ENCODE measurements around the gene AMPD2.

Gene AMPD2

DNA sequence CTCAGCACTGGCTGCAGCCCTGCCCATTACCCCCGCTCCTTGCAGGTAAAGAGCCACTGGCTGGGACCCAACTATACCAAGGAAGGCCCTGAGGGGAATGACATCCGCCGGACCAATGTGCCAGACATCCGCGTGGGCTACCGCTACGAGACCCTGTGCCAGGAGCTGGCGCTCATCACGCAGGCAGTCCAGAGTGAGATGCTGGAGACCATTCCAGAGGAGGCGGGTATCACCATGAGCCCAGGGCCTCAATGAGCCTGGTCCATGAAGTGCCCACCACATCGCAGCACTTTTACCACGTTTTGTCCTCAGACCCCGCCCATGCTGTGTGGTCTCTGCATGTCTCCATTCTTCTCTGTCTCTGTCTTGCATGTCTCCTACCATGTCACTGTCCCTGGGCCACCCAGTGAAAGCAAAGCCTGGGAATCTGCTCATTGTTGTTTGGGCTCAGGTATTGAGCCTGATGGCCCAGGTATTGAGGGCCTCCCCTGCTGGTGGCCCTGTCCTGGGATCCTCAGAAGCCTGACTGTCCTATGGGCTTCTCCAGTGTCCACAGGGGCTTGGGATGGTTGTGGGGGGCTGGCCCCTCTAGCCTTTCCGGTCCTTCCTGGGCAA, 11.4 kb downstream of the AMPD2 start:
- no peak for DNase-seq (ENCODE audit: low spot score)

DNA sequence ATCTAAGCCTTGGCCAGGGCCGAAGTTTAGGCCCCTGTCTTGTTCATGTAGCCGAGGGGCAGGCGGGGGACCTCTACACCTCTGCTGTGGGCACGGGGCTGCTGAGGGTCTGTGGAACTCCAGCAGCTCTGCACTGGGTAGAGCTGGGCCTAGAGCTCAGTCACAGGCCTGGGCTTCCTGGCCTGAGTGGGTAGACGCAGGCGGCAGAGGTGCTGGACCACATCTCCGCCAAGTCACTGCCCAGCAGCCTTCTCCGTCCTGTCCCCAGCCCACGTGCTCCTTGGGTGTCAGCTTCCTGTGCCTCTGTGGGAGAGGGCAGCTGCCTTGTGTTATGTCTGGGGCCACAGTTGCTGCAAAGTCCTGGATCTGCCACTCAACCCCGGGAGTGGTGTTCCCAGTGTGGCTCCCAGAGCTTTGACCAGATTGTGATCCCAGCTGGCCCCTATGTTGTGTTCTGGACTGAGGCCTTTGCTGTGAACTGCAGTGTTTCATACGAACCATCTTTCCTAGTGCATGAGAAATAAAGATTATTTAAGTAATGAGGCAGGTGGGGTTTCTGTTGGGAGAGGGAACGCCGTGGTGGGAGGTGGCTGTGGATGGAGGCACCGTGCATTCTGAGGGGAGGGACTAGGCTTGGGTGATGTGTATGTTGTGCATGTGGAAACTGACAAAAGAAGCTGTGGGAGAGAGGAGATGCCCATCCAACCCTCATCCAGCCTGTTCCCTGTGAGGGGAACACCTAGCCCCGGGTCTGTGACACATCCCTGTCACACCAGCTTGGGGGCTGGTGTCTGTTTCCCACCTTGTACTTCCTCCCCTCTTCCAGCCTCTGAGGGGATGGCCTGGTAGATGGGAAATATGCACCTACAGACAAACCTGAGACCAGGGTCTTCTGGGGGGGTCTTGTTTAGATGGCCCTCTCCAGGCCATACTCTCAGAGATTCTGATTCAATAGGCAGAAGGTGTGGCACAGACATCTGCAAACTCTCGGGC, 12.2 kb downstream of the AMPD2 start:
- no peak for DNase-seq (ENCODE audit: low spot score)

DNA sequence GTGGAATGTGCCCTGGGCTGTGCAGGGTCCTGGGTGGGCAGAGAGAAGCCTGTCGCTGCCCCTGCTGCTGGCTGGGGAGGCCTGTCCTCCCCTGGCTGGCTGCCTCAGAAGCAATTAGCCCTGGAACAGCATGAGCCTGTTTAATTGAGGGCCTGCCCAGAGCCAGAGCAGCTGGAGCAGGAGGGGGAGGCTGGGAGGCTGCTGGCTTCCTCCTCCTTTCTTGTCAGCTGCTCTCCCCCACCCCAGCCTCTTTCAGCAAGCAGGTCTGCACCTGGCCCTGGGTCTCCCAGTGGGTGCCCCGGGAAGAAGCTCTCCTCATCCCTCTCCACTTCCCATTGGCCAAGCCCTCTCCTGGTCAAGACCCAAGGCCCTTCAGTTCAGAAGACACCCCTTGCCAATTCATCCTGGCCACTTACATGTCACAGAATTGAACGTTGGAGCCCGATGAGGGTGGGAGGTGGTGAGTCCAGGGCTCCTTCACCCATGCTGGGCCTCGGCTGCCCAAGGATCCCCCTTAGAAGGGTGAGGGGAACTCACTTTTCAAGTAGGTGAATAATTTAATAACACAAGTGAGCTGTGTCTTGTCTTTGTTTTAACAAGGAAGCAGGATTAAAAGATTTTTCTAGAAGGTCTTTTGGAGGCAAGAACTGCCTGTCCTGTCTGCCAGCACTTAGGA, 13.2 kb downstream of the AMPD2 start:
- DNase-seq (ENCODE audit: low spot score): no peak

DNA sequence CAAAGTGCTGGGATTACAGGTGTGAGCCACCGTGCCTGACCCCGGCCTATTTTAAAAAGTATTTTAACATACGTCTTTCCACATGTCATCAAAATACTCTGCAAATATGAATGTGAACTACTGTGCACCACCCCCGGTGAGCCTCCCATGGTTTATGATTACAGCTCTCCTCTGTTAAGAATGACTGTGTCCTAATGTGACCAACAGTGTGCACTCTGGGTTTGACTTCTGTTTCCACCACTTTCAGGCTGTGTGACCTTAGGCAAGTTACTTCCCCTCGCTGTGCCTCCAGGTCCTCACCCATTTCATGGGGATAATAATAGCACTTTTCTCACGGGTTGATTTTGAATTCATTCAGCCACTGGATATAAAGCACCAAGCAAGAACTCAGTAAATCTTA, 14.7 kb downstream of the AMPD2 start:
- DNase-seq (ENCODE audit: low spot score): no peak

DNA sequence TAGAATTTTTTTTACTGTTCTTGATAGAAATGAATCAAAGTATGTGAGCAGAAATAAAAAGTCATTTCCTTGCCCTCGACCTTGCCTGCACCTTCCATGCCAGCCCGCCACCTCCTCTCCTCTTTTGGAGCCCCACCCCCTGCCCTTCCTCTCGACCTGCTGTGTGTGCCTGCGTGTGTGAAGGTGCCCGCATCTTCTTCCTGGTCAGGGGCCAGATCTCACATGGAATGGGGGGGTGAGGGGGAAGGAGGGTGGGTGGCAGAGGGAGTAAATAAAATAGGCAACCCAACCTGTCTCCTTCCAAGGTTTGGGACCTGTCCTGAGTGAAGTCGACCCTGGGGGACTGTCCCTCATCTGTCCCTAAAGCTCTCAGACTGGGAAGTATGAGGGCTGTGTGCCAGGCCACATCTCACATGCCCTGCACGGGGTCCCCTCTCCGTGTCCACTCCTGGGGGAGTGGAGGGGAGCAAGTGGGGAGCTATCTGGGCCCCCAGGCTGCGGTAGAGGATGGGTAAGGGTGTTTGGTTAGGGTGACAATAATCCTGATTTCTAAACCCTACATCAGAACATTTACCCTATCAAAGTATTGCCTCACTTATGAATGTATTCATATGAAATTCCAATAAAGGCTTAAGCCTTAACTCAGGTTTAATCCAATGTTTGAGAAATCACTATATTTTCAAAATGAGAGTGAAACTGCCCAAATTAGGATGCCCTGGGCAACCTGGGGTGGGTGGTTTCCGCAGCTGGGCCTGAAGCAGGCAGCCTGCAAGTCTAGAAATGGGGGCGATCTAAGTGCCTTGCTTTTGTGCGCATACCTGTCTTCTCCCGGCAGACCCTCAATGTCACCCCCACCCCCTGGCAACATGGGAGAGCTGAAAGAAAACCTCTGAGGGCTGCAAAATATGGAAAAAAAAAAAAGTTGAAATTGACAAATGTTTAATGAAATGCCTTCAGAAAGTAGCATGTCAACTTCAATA, 15.4 kb downstream of the AMPD2 start:
- DNase-seq (ENCODE audit: low spot score): no peak

DNA sequence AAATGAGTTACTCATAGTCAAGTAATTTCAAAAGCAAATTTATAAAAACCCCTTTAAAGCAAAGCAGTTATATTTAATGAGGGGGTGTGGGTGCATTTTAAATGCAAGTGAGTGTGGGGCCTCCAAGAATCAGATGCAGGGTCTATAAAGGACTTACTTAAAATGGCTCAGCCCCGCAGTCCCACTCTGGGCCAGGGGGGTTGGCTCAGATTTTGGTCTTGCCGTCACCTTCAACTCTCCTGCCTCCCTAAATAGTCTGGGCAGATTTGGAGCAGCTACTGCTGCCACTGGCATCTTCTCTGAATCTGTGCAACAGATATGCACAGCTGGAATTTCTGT, 16.2 kb downstream of the AMPD2 start:
- no peak for DNase-seq (ENCODE audit: low spot score)

DNA sequence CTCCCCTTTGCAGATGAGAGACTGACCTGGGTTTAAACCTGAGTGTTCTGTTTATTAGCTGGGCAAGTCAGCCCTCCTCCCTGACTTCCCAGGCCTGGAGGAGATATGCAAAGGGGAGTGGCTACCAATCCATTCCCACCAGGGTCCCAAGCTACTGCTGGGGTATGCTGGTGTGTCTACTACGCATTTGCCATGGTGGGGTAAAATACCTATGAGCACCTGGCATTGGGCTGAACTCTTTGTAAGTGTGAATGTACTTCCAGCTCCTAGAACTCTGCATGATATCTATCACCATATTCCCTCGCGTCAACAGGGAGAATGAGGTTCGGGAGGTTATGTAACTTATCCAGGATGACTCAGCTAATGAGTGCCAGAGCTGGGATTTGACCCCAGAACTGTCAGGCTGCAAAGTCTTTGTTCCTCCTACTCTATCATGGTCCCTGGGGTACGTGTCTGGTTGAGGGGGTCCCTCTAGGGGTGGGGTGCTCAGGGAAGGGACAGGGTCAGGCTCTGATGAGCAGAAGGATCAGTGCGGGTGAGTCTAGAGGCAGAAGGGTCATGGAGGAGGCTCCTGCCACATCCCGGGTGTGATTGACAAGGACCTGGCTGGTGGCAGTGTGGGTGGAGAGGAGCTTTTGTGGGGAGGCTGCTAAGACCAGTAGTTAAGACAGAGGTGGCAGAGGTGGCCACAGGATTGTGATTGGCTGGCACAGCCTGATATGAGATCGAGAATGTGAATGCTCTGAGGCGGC, 16.7 kb downstream of the AMPD2 start:
- DNase-seq (ENCODE audit: low spot score): no peak

DNA sequence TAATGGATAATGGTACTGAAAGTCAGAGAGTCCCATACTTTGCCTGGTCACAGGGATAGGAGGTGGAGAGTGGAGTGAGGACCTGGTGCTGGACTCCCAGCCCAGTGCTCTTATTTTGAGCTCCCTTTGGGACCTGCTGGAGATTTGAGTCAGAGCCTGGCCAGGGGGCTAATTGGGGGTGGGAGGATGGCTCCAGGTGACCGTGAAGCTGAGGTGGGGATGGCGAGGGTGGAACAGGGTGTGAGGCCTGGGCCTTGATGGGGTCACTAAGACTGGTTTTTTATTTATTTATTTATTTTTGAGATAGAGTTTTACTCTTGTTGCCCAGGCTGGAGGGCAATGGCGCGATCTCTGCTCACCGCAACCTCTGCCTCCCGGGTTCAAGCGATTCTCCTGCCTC, 17.8 kb downstream of the AMPD2 start:
- DNase-seq (ENCODE audit: low spot score): no peak

DNA sequence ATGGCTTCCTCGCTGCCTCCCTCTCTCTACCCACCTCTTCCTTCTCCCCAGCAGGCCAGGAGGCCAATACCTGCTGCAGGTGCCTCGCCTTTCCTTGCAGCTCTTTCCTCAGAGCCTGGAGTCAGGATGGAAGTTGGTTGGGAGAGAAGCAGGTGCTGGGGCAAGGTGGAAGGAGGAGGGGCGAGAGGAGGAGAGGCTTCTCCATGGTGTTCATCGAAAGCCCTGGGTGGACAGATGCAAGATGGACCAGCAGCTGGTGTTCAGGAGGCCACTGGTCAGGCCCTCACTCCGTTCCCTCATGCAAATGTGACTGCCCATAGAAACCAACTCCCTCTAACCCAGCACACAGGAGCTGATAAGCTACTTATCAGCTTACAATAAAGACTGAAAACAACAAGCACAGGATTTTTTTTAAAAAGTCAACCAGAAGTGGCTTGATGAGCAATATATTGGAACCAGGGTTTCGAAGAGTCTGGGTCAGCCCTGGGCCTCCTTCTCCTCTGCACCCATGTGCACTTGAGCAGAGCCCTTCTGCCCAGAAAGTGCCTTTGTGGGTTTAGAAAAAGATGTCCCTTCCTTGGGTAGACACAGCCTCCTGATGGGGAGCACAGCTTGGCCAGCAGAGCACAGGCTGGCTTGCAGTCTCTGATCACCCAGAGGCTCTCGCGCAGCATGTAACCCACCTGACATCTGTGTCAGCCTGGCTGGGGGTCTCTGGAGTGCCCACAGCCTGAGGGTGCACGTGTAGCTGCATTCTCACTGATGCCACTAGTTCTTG, 19.6 kb downstream of the AMPD2 start:
- DNase-seq (ENCODE audit: low spot score): no peak

DNA sequence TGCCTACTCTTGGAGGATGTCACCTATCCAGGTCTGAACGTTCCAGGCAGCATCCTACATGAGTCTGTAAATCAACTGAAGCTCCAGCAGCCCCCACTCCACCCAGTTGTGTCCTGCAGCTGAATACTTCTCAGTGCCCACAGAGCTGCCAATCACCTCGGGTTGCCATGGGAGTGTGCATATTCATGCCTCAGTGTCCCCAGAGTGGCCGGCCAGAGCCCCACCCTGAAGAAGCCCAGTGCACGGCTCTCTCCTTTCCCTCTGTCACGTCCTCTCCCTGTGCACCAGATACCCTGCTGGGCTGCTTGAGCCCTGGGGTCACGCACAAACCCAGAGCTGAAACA, 20.2 kb downstream of the AMPD2 start:
- no peak for DNase-seq (ENCODE audit: low spot score)

DNA sequence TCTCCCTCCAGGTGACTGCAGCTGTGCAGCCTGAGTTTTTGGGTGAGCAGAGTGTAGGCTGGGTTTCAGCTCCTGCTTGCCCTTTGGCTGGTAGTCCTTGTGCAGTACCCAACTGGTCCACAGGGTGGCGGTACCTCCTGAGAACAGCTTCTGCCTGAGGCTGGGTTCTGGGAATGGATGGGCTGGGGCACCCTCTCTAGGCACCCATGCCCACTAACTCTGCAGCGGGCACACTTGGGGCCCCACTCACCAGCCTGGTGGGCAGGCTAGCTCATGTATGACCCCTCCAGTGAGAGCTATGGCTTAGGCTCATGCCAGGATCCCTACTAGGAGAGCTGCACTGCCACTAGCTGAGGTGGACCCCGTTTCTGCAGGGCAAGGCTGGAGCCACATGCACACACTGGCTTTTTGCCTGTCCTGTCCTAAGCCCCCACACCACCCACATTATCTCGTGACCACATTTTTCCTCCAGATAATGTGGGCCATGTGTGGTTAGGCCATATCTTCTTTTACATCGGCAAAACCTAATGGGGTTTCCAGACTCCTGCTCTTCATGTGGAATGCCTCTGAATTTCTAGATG, 20.7 kb downstream of the AMPD2 start:
- peak; percentile 69 for DNase-seq (ENCODE audit: low spot score)

DNA sequence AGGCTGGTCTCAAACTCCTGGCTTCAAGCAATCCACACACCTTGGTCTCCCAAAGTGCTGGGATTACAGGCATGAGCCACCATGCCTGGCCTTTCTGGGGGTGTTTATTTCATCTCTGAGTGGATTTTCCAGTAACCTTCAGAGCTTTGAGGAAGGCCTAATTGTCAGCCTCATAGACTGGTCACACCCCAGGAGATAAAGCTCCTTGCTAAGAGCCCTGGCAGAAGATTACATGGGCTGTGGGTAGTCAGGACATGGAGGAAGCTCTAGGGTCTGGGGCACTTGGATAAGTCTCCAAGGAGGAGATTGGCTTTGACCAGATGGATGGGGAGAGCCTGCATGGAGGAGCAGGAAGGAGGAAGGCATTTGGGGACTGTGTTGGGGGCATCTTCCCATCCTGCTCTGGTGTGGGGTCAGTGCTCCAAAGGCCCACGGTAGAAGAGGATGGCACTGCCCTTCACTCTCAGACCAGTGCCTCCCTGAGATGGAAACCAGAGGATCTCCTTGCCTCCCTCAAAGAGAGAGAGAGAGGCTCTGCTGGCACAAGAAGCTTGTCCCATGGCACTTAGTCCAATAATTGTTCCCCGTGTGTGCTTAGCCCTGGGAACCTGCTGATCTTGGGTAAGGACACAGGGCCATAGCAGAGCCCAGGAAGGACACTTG, 21.6 kb downstream of the AMPD2 start:
- no peak for DNase-seq (ENCODE audit: low spot score)

DNA sequence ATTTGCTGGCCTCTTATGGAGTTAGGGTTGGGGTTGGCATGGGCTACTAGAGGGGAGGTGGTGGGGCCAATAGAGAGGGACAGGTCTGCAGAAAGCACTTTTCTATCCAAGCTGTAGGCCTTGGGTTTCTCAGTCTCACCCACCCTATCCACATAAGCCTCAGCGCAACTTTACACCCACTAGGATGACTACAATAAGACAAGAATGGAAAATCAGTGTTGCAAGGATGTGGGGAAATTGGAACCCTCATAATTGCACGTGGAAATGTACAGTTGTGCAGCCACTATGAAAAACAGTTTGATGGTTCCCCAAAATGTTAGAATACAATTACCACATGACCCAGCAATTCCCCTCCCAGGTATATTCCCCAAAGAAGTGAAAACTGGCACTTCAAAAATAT, 22.2 kb downstream of the AMPD2 start:
- no peak for DNase-seq (ENCODE audit: low spot score)

DNA sequence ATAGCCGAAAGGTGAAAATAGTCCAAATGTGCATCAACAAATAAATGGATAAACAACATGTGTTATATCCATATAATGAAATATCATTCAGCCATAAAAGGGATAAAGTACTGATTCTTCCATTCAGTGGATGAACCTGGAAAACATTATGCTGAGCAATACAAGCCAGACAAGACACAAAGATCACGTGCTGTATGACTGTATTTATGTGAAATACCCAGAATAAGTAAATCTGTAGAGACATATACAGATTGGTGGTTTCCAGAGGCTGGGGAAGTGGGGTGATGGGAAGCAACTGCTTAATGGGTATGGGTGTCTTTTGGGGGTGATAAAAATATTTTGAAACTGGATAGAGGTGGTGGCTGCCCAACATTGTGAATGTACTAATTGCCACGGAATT, 23.0 kb downstream of the AMPD2 start:
- DNase-seq (ENCODE audit: low spot score): no peak

DNA sequence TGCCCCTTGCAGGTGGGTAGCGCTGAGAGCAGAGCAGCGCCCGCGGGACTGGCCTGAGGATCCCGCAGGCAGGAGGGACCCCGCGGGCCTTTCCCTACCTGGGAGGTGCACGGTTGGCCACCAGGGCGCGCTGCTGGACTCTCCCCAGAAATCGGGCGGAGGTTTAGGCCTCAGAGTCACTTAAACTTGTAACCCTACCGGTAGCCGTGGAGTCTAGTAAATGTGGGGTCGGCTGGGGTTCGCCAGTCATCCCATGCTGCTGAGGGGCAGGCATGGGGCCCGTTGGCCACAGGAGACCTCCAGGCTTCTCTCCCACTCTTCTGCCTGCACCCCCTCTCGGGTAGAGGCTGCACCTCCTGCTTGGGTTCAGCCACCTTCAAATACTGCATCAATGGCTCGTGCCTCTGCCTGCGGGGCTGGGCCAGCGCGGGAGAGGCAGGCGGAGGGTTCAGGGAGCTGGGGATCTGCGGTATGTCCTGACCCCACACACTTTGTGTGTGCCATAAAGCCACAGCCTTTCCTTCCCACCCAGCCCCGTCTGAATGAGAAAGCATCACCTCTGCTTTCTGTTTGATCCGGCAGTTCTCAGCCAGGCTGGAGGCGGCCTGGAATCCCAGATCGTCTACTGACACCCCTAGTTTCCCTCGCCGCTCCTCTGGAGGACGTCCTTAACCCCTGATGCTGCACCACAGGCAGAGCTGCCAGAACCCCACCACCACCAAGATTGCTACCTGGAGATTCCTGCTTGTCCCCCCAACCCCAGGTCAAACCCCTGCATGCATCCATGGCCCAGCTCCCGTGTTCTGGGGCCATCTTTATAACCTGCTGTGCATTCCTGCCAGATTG, 24.0 kb downstream of the AMPD2 start:
- peak; percentile 85 for DNase-seq (ENCODE audit: low spot score)

DNA sequence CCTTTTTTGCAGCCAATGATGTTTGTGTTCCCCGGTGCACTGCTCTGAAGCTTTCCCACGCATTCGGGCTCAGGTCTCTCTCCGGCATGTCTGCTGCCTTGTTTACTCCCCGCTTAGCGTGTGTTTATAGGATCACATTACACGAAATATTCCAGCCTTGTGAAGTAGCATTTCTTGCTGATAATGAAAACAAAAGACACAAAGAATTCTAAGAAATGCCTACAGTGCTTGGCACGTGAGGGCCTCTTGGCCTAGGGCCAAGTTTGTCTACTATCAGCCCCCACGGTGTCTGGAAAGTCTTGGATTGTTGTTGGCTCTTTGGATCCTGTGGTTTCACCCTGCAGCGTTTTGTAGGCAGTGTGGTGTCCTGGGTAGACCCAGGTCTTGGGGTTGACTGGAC, 25.0 kb downstream of the AMPD2 start:
- no peak for DNase-seq (ENCODE audit: low spot score)

DNA sequence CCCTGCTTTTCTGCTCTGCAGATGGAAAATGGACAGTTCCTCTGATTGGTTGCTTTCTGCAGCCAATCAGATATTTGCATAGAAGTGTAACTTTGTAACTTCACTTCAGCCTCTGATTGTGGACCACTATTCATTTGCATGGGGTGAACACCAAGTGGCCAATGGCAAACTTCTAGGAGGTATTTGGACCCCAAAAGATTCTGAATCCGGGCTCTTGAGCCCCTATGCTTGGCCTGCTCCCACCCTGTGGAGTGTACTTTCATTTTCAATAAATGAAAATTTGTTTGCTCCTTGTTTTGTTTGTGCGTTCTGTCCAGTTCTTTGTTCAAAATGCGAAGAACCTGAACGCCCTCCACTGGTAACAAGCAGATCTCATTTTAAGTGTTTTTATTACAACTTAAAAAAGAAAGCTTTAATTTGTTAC, 29.9 kb downstream of the AMPD2 start:
- DNase-seq (ENCODE audit: low spot score): no peak

DNA sequence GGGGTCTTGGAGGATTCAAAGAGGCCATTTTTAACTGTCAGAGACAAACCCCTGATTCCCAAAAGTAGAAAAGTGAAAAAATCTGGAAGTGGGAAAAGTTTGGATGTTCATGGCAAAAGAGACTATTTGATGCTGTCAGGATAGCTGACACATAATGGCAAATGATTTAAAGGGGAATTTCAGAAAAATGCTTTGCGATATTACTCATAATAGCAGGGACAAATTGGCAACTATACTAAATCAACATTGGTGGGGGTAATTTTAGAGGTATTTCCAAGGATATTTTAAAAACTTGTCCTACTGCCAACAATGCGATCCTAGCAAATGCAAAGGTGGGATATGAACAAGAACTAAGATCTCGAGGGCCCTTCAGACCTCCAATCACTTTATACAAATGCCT, 31.0 kb downstream of the AMPD2 start:
- DNase-seq (ENCODE audit: low spot score): no peak

DNA sequence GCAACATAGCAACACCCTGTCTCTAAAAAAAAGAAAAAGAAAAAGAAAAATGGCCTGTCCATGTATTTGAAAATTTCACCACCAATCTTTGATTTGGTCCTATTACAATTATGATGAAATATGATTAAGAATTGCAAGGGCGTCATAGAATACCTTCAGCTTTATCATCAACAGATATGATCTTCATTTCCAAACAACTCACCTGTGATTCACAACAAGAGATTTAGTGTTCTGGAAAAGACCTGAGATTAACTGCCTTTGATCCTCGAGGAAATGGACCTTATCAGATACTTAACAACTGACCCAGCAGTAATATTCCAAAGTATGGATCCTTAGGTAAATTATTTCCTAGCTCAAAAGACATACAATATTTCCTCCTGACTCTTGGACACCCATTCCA, 32.8 kb downstream of the AMPD2 start:
- DNase-seq (ENCODE audit: low spot score): peak; percentile 19

All from LoVo (cell line).